ENCODE measurements around the gene POLA2.
A peak's percentile ranks its signal among the peaks of the same experiment; 100 is the strongest.
"Not testable (repeated sequence)": the region's sequence is repeated elsewhere in the genome, so short reads cannot be mapped to it uniquely, and the experiment has no call there.

The POLA2 gene

DNA sequence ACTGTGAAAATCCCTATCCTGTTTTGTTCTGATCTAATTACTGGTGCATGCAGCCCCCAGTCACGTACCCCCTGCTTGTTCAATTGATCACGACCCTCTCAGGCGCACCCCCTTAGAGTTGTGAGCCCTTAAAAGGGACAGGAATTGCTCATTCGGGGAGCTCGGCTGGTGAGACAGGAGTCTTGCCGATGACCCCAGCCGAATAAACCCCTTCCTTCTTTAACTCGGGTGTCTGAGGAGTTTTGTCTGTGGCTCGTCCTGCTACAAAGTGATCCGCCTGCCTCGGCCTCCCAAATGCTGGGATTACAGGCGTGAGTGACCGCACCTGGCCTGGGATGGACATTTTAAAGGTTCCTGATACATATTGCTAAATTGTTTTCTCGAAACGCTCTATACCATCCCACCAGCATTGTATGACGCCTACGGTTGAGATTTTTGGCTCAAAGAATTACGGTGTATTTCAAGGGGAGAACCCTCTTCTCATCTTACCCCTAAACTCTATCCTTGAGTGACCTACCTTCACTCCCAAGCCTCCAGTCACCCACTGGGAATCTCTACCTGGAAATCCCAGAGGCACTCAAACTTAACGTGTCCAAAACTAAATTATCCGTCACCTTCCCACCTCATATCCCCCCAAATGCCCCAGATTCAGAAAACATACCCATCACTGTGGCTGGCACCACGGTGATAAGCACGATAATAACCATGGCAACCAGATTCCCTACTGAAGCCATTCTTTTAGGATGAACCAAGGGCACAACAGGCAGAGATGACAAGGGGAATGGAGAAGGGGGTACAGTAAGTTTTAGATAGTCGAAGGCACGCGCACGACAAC lies 789 bp upstream of the POLA2 start:
- ATAC-seq (no peak), DNase-seq (ENCODE audit: low spot score in 2 of 2) (no peak)
- peak overlapping the region; percentile 97 for H3K27ac Mint-ChIP-seq
- no peaks in the 10 kb centered on the region for H3K9me3 Mint-ChIP-seq
- peak overlapping the region; percentile 86 for H3K4me3 Mint-ChIP-seq
- peaks cover 49% of the 10 kb centered on the region for H3K36me3 Mint-ChIP-seq
- H3K4me1 Mint-ChIP-seq, result peaks cover 44% of the 10 kb centered on the region

DNA sequence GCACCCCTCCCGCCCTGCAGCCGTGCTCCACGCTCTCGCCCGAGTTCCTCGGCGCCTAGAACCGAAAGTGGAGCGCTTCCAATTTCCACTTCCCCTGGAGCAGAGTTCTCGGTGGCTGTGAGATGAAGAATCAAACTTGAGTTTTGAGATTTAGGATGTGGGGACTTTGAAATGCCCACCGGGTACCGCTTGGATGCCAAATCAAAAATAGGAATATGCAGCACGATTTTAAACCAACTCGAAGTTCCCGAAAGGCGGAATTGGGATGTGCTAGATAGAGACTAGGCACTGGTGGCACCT lies 569 bp downstream of the POLA2 start:
- no peaks in the 10 kb centered on the region for H3K9me3 Mint-ChIP-seq
- peak overlapping the region; percentile 86 for H3K4me3 Mint-ChIP-seq
- H3K4me1 Mint-ChIP-seq, result peaks cover 49% of the 10 kb centered on the region
- DNase-seq (ENCODE audit: low spot score in 2 of 2) (no peak), ATAC-seq (no peak)
- peaks cover 62% of the 10 kb centered on the region for H3K36me3 Mint-ChIP-seq
- peak overlapping the region; percentile 97 for H3K27ac Mint-ChIP-seq

DNA sequence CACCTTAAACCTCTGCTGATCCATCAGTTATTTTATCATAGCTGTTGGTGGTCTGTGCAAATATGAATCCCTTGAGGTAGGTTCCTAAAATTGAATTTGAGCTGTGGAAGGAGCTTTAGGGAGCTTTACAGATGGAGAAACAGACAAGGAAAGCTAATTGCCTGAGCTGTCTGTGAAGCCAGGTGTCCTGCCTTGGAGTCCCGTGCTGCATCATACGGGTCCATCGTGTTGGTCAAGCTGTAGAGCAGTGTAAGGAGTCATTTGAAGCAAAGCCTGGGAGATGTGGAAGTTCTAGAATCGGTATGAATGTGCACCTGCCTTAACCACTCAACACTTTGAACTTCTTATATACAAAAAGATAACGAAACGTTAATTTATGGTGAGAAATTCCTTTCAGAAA lies 1.0 kb downstream of the POLA2 start:
- H3K36me3 Mint-ChIP-seq, result peaks cover 67% of the 10 kb centered on the region
- DNase-seq (ENCODE audit: low spot score in 2 of 2), result no peak
- peak overlapping the region; percentile 97 for H3K27ac Mint-ChIP-seq
- H3K4me3 Mint-ChIP-seq, result peak overlapping the region; percentile 86
- H3K4me1 Mint-ChIP-seq, result peaks cover 49% of the 10 kb centered on the region
- H3K9me3 Mint-ChIP-seq, result no peaks in the 10 kb centered on the region
- no peak for ATAC-seq

DNA sequence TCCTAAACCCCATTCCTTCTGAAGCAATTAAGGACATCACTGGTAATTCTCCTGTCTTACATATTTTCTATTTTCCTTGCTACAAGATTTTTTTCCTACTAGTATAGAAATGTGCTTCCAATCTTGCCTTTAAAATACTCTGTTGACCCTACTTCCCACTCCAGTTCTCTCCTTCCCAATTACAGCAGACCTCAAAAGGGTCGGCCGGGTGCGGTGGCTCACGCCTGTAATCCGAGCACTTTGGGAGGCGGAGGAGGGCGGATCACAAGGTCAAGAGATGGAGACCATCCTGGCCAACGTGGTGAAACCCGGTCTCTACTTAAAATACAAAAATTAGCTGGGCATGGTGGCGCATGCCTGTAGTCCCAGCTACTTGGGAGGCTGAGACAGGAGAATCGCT lies 3.0 kb downstream of the POLA2 start:
- H3K4me3 Mint-ChIP-seq, result peak overlapping the region; percentile 7
- ATAC-seq; DNase-seq (ENCODE audit: low spot score in 2 of 2); H3K9me3 Mint-ChIP-seq: not testable (repeated sequence)
- H3K4me1 Mint-ChIP-seq, result peaks cover 49% of the 10 kb centered on the region
- peak overlapping the region; percentile 21 for H3K27ac Mint-ChIP-seq
- H3K36me3 Mint-ChIP-seq, result peaks cover 86% of the 10 kb centered on the region

DNA sequence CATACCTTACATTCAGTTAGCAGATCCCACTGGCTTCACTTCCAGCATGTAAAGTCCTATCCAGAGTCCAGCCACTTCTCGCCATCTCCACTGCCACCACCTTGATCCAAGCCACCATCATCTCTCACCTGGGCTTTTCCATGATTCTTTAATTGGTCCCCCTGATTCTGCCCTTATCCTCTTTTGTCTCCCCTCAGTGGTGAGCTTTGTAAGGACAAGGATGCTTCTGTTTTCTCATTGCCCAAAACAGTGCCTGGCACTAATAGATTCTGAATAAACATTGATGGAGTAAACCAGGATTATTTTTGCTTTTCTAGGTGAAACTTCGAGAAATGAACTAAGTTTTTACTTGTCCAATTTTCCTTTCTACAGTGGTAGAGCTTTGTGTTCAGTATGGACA lies 4.4 kb downstream of the POLA2 start:
- H3K4me3 Mint-ChIP-seq, result no peak overlapping the region
- H3K9me3 Mint-ChIP-seq, result no peaks in the 10 kb centered on the region
- DNase-seq (ENCODE audit: low spot score in 2 of 2) (no peak), ATAC-seq (no peak)
- peak overlapping the region; percentile 65 for H3K27ac Mint-ChIP-seq
- peaks cover 39% of the 10 kb centered on the region for H3K4me1 Mint-ChIP-seq
- H3K36me3 Mint-ChIP-seq, result peaks cover 96% of the 10 kb centered on the region

DNA sequence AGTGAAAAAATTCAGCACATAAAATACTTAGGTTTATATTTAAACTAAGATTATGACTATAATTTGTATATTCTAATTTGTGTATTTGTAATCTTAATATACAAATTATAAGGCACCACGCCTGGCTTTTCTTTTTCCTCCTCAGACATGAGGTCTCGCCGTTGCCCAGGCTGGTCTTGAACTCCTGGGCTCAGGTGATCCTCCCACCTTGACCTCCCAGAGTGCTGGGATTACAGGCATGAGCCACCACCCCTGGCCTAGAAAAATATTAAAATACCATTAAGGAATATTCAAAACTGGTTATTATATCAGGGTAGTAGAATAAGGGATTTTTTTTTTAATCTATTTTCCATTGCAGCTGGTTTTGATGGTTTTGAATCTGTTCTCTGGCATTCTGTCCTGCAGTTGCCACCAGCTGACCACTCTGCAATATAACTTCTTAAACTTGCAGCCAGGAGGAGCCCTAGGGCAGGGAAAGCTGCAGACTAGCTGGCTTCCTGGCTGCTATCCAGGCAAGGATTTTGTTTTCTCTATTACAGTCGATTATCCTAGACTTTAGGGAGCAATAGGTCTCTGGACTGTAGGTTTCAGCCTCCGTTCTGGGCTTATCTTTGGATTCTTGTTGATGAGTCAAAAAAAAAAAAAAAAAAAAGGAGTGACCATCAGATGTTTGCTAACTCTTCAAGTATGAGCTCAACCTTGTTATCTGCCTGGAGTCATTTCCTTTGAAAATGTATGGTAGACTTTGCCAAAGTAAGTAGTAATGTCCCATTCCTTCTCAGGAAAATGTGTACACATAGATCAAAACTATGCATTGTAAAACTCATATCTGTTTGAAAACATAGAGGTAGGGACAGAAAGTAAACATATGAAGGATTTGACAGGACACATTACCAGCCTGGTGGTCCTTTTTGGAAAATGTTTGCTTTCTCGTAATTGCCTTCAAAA lies 13.2 kb downstream of the POLA2 start:
- H3K4me3 Mint-ChIP-seq, result no peak overlapping the region
- no peak for DNase-seq (ENCODE audit: low spot score in 2 of 2)
- H3K4me1 Mint-ChIP-seq, result peaks cover 8% of the 10 kb centered on the region
- H3K36me3 Mint-ChIP-seq, result peaks cover 85% of the 10 kb centered on the region
- peak; percentile 53 for ATAC-seq
- H3K27ac Mint-ChIP-seq, result no peak overlapping the region
- H3K9me3 Mint-ChIP-seq, result no peaks in the 10 kb centered on the region

DNA sequence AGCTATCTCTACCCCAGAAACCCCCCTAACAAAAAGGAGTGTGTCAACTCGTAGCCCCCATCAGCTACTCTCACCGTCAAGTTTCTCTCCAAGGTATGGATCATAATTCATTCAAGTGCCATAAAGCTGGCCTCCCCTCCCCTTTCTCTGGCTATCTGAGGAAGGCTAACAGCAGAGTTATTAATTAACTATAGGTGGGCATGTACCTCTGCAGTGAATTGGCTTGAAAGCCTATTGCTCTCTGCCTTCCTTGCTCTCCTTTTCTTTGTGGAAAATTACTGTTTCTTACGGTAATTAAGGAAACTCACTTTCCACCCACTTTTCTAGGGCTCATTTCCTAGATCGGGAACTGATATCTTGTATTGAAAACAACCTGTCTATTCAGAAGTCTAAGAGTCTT lies 14.1 kb downstream of the POLA2 start:
- Mint-ChIP-seq H3K36me3 (peaks cover 85% of the 10 kb centered on the region), H3K4me1 (peaks cover 11% of the 10 kb centered on the region), H3K4me3 (no peak overlapping the region), H3K9me3 (no peaks in the 10 kb centered on the region), H3K27ac (no peak overlapping the region)
- DNase-seq (ENCODE audit: low spot score in 2 of 2) (no peak), ATAC-seq (no peak)

DNA sequence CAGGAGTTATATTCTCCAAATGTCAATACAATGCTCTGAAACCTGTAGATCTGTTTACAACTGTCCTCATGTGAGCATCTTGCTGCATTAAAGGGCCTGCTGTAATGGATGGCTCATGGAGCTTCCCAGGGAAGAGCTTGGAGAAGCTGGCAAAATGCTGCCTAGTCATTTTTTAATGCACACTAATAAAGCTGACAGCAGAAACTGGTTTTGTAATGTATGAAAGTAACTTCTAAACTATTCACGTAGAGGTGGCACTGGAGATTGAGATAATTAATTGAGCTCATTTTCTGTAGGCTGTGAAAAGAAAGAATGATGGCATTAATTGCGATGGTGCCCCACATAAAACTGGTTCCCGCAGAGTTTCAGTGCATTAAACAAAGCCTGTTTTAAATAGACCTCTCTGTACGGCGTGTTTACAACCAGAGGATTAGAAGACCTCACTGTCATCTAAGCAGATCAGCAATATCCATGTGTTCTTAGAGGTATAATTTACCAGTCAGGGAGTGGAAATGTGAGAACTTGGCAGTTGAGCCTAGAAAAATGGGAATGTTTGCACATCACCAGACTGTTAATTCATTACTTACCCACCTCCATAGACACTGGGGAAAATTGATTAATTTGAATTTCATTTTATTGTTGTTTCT lies 16.0 kb downstream of the POLA2 start:
- DNase-seq (ENCODE audit: low spot score in 2 of 2) (no peak), ATAC-seq (no peak)
- Mint-ChIP-seq H3K36me3 (peaks cover 85% of the 10 kb centered on the region), H3K4me1 (peaks cover 11% of the 10 kb centered on the region), H3K27ac (no peak overlapping the region), H3K4me3 (no peak overlapping the region), H3K9me3 (no peaks in the 10 kb centered on the region)

DNA sequence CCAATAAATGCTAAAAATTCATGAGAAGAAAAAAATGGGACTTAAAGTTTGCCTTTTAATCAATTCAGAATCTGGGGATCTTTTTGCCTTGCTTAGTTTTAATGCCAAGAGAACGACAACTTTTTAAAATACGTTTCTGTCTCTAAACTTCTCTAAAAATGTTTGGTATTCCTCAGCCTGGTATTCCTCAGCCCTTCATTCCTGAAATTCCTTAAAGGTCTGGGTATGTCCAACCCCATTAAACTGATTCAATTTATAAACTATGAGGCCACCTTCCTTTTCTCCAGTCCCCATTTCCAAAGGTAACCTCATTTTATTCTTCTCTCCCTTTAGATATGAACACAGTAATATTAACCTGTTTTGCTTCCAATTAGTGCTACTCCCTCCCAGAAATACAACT lies 16.6 kb downstream of the POLA2 start:
- DNase-seq (ENCODE audit: low spot score in 2 of 2) (no peak), ATAC-seq (no peak)
- H3K36me3 Mint-ChIP-seq, result peaks cover 91% of the 10 kb centered on the region
- no peak overlapping the region for H3K4me3 Mint-ChIP-seq
- peak overlapping the region; percentile 67 for H3K27ac Mint-ChIP-seq
- peaks cover 11% of the 10 kb centered on the region for H3K4me1 Mint-ChIP-seq
- no peaks in the 10 kb centered on the region for H3K9me3 Mint-ChIP-seq

DNA sequence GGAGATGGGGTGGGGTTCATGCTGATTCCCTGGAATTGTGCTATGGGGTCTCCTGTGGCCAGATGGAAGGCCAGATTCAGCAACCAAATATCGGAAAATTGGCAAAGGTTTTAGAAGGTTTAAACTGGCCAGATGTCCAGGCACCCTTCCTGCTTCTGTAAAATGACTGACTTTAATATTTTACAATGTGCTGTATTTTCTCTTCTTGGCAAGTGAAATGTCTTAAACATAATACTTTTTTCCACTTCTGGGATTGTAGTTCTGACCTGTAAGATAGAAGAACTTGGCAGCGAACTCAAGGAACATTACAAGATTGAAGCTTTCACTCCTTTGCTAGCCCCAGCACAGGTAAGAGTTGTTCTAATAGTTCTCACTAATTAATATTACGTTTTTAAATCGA lies 17.5 kb downstream of the POLA2 start:
- H3K4me1 Mint-ChIP-seq, result peaks cover 11% of the 10 kb centered on the region
- DNase-seq (ENCODE audit: low spot score in 2 of 2) (no peak), ATAC-seq (no peak)
- H3K9me3 Mint-ChIP-seq, result no peaks in the 10 kb centered on the region
- H3K36me3 Mint-ChIP-seq, result peaks cover 92% of the 10 kb centered on the region
- H3K27ac Mint-ChIP-seq, result peak overlapping the region; percentile 87
- H3K4me3 Mint-ChIP-seq, result no peak overlapping the region

DNA sequence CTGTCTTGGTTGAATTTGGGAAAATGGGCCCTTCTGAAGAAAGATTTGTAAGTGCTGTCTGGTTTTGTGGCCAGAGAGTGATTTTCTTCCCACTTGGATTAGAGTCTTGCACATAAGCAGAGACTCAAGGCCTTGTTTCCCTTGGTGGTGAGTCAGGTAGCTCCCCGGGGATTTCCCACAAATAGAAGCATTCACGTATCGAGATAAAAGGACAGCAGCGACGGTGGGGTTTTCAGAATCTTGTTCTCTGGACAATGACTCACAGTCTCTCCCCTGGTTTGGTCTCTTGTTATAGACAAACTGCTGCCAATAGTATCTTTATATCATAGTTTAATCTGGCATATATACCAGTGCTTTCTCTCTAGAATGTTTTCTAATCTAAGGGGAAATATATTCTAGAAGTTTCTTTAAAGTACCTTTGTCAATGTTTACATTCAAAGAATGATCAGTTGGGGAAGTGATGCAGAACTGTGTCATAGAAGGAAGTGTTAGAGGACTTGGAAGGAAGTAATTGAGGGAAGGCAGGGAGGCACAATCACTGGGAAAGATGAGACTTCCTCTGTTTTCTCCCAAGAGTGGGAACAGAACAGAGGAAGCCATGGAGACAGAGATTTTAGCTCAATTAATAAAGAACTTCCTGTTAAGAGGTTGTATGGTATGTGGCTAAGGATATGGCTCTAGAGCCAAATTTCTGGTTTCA lies 18.1 kb downstream of the POLA2 start:
- peaks cover 97% of the 10 kb centered on the region for H3K36me3 Mint-ChIP-seq
- H3K4me1 Mint-ChIP-seq, result peaks cover 11% of the 10 kb centered on the region
- peak overlapping the region; percentile 87 for H3K27ac Mint-ChIP-seq
- peak; percentile 96 for ATAC-seq
- no peak for DNase-seq (ENCODE audit: low spot score in 2 of 2)
- no peaks in the 10 kb centered on the region for H3K9me3 Mint-ChIP-seq
- H3K4me3 Mint-ChIP-seq, result no peak overlapping the region

DNA sequence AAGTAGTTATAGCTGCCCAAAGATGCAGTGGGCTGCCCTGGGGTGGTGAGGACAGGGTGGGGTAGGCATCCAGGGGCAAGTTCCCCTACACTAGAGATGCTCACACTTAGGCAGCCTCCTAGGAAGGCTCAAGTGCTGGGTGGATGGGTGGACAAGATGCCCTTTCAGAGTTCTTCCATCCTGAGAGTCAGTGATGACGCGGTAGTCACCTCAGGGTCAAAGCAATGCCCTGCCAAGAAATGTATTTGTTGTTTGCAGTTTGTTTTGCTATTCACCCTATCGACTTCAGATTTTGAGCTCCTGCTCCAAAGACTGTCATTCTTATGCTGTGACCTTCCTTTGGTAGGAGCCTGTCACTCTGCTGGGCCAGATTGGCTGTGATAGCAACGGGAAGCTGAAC lies 18.9 kb downstream of the POLA2 start:
- H3K27ac Mint-ChIP-seq, result peak overlapping the region; percentile 87
- DNase-seq (ENCODE audit: low spot score in 2 of 2) (no peak), ATAC-seq (no peak)
- no peaks in the 10 kb centered on the region for H3K9me3 Mint-ChIP-seq
- peaks cover 97% of the 10 kb centered on the region for H3K36me3 Mint-ChIP-seq
- H3K4me3 Mint-ChIP-seq, result no peak overlapping the region
- H3K4me1 Mint-ChIP-seq, result peaks cover 11% of the 10 kb centered on the region

DNA sequence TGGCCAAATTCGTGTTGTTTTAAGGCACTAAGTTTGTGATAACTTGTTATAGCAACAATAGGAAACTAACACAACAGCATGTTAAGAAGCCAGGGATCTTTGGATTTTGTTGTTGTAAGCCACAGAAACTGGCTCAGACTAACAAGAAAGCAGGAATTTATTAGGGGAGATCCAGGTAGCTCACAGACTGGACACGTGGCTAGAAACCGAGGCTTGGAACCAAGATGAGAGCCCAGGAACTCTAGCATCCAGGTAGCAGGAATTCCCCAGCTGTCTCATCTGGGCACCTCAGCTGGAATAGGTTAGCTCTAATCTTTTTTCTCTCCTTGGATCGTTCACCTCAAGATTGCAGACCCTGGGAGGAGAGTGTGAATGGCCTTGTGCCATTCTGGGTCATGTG lies 24.9 kb downstream of the POLA2 start:
- peaks cover 100% of the 10 kb centered on the region for H3K36me3 Mint-ChIP-seq

DNA sequence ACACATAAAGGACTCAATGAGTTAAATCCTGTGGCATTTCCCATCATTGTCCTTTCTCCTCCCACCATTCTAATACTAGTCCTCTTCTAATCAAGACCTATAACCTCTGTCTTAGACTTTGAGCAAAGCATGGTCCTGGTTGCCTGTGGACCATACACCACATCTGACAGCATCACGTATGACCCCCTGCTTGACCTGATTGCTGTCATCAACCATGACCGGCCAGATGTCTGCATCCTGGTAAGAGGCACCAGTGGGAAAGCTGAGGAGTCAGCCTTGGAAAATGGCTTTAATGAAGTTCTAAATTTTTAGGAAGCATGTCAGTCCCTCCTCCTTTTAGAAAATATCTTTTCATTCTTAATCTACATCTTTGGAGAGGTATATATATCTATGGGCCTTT lies 25.8 kb downstream of the POLA2 start:
- Mint-ChIP-seq H3K27ac (peak overlapping the region; percentile 22), H3K4me3 (no peak overlapping the region), H3K9me3 (no peaks in the 10 kb centered on the region), H3K4me1 (no peaks in the 10 kb centered on the region), H3K36me3 (peaks cover 100% of the 10 kb centered on the region)
- ATAC-seq (no peak), DNase-seq (ENCODE audit: low spot score in 2 of 2) (no peak)

More for the DNA sequence above, 24.9 kb downstream of the POLA2 start:
- no peaks in the 10 kb centered on the region for H3K4me1 Mint-ChIP-seq
- H3K27ac Mint-ChIP-seq, result no peak overlapping the region
- no peak overlapping the region for H3K4me3 Mint-ChIP-seq
- no peak for ATAC-seq
- DNase-seq (ENCODE audit: low spot score in 2 of 2), result no peak
- no peaks in the 10 kb centered on the region for H3K9me3 Mint-ChIP-seq

All from stimulated activated effector memory CD8-positive, alpha-beta T cell treated with anti-CD3 and anti-CD28 coated beads, Interleukin-12 subunit alpha, Interleukin-12 subunit beta, amount 100 ng/mL, for 72 hours (primary cell).